HEK293 (cell line): ENCODE measurements around the gene DNAH7.

Source experiments
- CTCF ChIA-PET: fragments of 350-600 bp; formaldehyde crosslinking; extraction: SDS; loops from one replicate; lab custom pipeline; 2021; ENCODE audit warnings: antibody characterized with exemption; lab: Yijun Ruan, JAX
- POLR2A ChIA-PET: fragments of 300-600 bp; formaldehyde crosslinking; extraction: SDS; loops from one replicate; lab custom pipeline; 2020; ENCODE audit warnings: antibody characterized with exemption, inconsistent platforms; lab: Yijun Ruan, JAX
- H3K27ac ChIP-seq: fragments of 200-500 bp; sonication (Bioruptor generic); 2 replicates; pipeline ENCODE4 v1.5.1; 2014; ENCODE audit warnings: low read depth, low read length, control low read depth, inconsistent platforms; ENCODE audit errors: extremely low read depth
- H3K36me3 ChIP-seq, 2 experiments: fragments of 200-500 bp in 1 of 2; sonication (Bioruptor generic) in 1 of 2; 1 replicate in 1 of 2; 2 replicates in 1 of 2; pipeline ENCODE4 v1.5.1; 2014 to 2017; ENCODE audit warnings: inconsistent platforms in 2 of 2, low read length in 2 of 2; ENCODE audit not compliant: control insufficient read depth in 2 of 2, insufficient read depth in 1 of 2
- H3K4me1 ChIP-seq: fragments of 200-500 bp; sonication (Bioruptor generic); 2 replicates; pipeline ENCODE4 v1.5.1; 2014; ENCODE audit warnings: mild to moderate bottlenecking, low read length, inconsistent platforms; ENCODE audit not compliant: control insufficient read depth, insufficient read depth
- H3K4me3 ChIP-seq: 2 replicates; pipeline ENCODE4 v1.5.1; 2011; ENCODE audit warnings: low read depth, mild to moderate bottlenecking, control low read depth, low read length, moderate library complexity
- H3K9me3 ChIP-seq: fragments of 200-500 bp; sonication (Bioruptor generic); 2 replicates; pipeline ENCODE4 v1.5.1; 2014; ENCODE audit warnings: low read depth, low read length, inconsistent platforms; ENCODE audit not compliant: control insufficient read depth, insufficient read depth
- ATF2 ChIP-seq: fragments of 450-650 bp; formaldehyde crosslinking; IDR thresholded peaks from 2 replicates; pipeline ENCODE4 v1.5.1; 2016; ENCODE audit warnings: missing biosample characterization, missing genetic modification characterization, low read depth
- BCL11B ChIP-seq: fragments of 450-650 bp; formaldehyde crosslinking; IDR thresholded peaks from 2 replicates; pipeline ENCODE4 v1.5.1; 2016; ENCODE audit warnings: low read depth, missing biosample characterization, missing genetic modification characterization
- GLIS2 ChIP-seq: fragments of 450-650 bp; formaldehyde crosslinking; IDR thresholded peaks from 2 replicates; pipeline ENCODE4 v1.5.1; 2016; ENCODE audit warnings: missing biosample characterization, missing genetic modification characterization
- KLF9 ChIP-seq: fragments of 450-650 bp; formaldehyde crosslinking; IDR thresholded peaks from 2 replicates; pipeline ENCODE4 v1.5.1; 2016; ENCODE audit warnings: missing biosample characterization, missing genetic modification characterization, low read depth
- MEIS1 ChIP-seq: sonication (generic); formaldehyde crosslinking; IDR thresholded peaks from 2 replicates; pipeline ENCODE4 v1.8.1; 2022; ENCODE audit warnings: missing genetic modification reagents, mild to moderate bottlenecking, borderline replicate concordance
- PRDM6 ChIP-seq: fragments of 450-650 bp; formaldehyde crosslinking; IDR thresholded peaks from 2 replicates; pipeline ENCODE4 v1.5.1; 2017; ENCODE audit warnings: missing biosample characterization, missing genetic modification characterization
- RBAK ChIP-seq: fragments of 450-650 bp; formaldehyde crosslinking; IDR thresholded peaks from 2 replicates; pipeline ENCODE4 v1.5.1; 2016; ENCODE audit warnings: missing biosample characterization, missing genetic modification characterization
- ZEB2 ChIP-seq: fragments of 450-650 bp; formaldehyde crosslinking; IDR thresholded peaks from 2 replicates; pipeline ENCODE4 v1.5.1; 2016; ENCODE audit warnings: missing biosample characterization, missing genetic modification characterization
- ZFHX2 ChIP-seq: fragments of 450-650 bp; formaldehyde crosslinking; conservative IDR thresholded peaks from 2 replicates; pipeline ENCODE4 v1.5.1; 2016; ENCODE audit warnings: missing biosample characterization, missing genetic modification characterization
- ZNF114 ChIP-seq: fragments of 450-650 bp; formaldehyde crosslinking; IDR thresholded peaks from 2 replicates; pipeline ENCODE4 v1.5.0; 2017; ENCODE audit warnings: missing biosample characterization, missing genetic modification characterization
- ZNF16 ChIP-seq: fragments of 450-650 bp; formaldehyde crosslinking; IDR thresholded peaks from 2 replicates; pipeline ENCODE4 v1.5.1; 2016; ENCODE audit warnings: low read depth, missing biosample characterization, missing genetic modification characterization
- ZNF18 ChIP-seq: fragments of 450-650 bp; formaldehyde crosslinking; IDR thresholded peaks from 2 replicates; pipeline ENCODE4 v1.5.1; 2016; ENCODE audit warnings: missing biosample characterization, missing genetic modification characterization
- ZNF350 ChIP-seq: fragments of 450-650 bp; formaldehyde crosslinking; IDR thresholded peaks from 2 replicates; pipeline ENCODE4 v1.5.0; 2017; ENCODE audit warnings: missing biosample characterization, mild to moderate bottlenecking, missing genetic modification characterization
- ZNF362 ChIP-seq: fragments of 450-650 bp; formaldehyde crosslinking; IDR thresholded peaks from 2 replicates; pipeline ENCODE4 v1.5.1; 2016; ENCODE audit warnings: missing biosample characterization, missing genetic modification characterization
- ZNF548 ChIP-seq: fragments of 450-650 bp; formaldehyde crosslinking; IDR thresholded peaks from 2 replicates; pipeline ENCODE4 v1.5.1; 2016; ENCODE audit warnings: missing biosample characterization, missing genetic modification characterization
- ZNF560 ChIP-seq: fragments of 450-650 bp; formaldehyde crosslinking; IDR thresholded peaks from 2 replicates; pipeline ENCODE4 v1.5.1; 2017; ENCODE audit warnings: missing biosample characterization, missing genetic modification characterization, borderline replicate concordance
- ZNF571 ChIP-seq: fragments of 450-650 bp; formaldehyde crosslinking; IDR thresholded peaks from 2 replicates; pipeline ENCODE4 v1.5.0; 2017; ENCODE audit warnings: missing biosample characterization, missing genetic modification characterization
- ZNF596 ChIP-seq: fragments of 450-650 bp; IDR thresholded peaks from 2 replicates; pipeline ENCODE4 v1.5.0; 2018; ENCODE audit warnings: missing biosample characterization, mild to moderate bottlenecking, missing genetic modification characterization, moderate library complexity
- ZNF654 ChIP-seq: fragments of 450-650 bp; formaldehyde crosslinking; IDR thresholded peaks from 2 replicates; pipeline ENCODE4 v1.5.1; 2016; ENCODE audit warnings: low read depth, missing biosample characterization, missing genetic modification characterization
- ZNF677 ChIP-seq: fragments of 450-650 bp; IDR thresholded peaks from 2 replicates; pipeline ENCODE4 v1.5.0; 2018; ENCODE audit warnings: missing biosample characterization, mild to moderate bottlenecking, missing genetic modification characterization, moderate library complexity
- ZNF704 ChIP-seq: fragments of 450-650 bp; formaldehyde crosslinking; IDR thresholded peaks from 2 replicates; pipeline ENCODE4 v1.5.1; 2016; ENCODE audit warnings: missing biosample characterization, missing genetic modification characterization
- ZSCAN30 ChIP-seq: fragments of 450-650 bp; IDR thresholded peaks from 2 replicates; pipeline ENCODE4 v1.5.1; 2018; ENCODE audit warnings: missing biosample characterization, mild to moderate bottlenecking, missing genetic modification characterization, moderate library complexity

The DNAH7 gene

GRCh38 chr2:196036442-196036841 lies 32.2 kb downstream of the DNAH7 start:
- Histone ChIP-seq H3K36me3 (no peaks in the 10 kb centered on the region), H3K27ac (no peak overlapping the region), H3K4me1 (no peaks in the 10 kb centered on the region), H3K9me3 (no peaks in the 10 kb centered on the region), H3K4me3 (no peak overlapping the region)
- ChIA-PET POLR2A (no interaction called here), CTCF (no interaction called here)
- no peak for TF ChIP-seq GLIS2 (tag by site-specific recombination)
- no peak for TF ChIP-seq ZNF677 (tag by site-specific recombination)
- TF ChIP-seq ZNF350 (tag by site-specific recombination) = no peak
- TF ChIP-seq ZEB2 (tag by site-specific recombination) = no peak
- no peak for TF ChIP-seq ZNF704 (tag by site-specific recombination)
- no peak for TF ChIP-seq ZFHX2 (tag by site-specific recombination)
- TF ChIP-seq MEIS1 (CRISPR knock-in tag) = no peak
- no peak for TF ChIP-seq BCL11B
- TF ChIP-seq ZSCAN30 (tag by site-specific recombination) = no peak

- TF ChIP-seq ZNF571 (tag by site-specific recombination) (no peak), ZNF16 (tag by site-specific recombination) (no peak), ZNF560 (tag by site-specific recombination) (no peak), ATF2 (tag by site-specific recombination) (no peak), ZNF654 (tag by site-specific recombination) (no peak), KLF9 (no peak), ZNF596 (tag by site-specific recombination) (no peak), ZNF362 (tag by site-specific recombination) (no peak), ZNF114 (tag by site-specific recombination) (no peak), PRDM6 (no peak), ZNF18 (tag by site-specific recombination) (no peak), RBAK (tag by site-specific recombination) (no peak), ZNF548 (no peak)
- TF ChIP-seq, all 188 proteins: peak for 0
- Histone ChIP-seq H3K4me3 (no peak overlapping the region), H3K36me3 (no peaks in the 10 kb centered on the region), H3K27ac (no peak overlapping the region), H3K9me3 (no peaks in the 10 kb centered on the region), H3K4me1 (no peaks in the 10 kb centered on the region)
- POLR2A ChIA-PET = no interaction called here
- CTCF ChIA-PET = no interaction called here
Measured at GRCh38 chr2:196018037-196018436, 50.6 kb downstream of the DNAH7 start.
